SW 1271 (cell line): Measurements from ENCODE around the gene LBX2.
A peak's percentile ranks its signal among the peaks of the same experiment; 100 is the strongest.

Source experiments
- DNase-seq, 2 experiments: peaks; one replicate each; lab custom pipeline; 2025; lab: John Stamatoyannopoulos, UW

The LBX2 gene, protein sequence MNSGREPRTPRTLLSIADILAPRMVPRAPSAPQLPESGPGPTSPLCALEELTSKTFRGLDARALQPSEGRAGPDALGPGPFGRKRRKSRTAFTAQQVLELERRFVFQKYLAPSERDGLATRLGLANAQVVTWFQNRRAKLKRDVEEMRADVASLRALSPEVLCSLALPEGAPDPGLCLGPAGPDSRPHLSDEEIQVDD

DNA sequence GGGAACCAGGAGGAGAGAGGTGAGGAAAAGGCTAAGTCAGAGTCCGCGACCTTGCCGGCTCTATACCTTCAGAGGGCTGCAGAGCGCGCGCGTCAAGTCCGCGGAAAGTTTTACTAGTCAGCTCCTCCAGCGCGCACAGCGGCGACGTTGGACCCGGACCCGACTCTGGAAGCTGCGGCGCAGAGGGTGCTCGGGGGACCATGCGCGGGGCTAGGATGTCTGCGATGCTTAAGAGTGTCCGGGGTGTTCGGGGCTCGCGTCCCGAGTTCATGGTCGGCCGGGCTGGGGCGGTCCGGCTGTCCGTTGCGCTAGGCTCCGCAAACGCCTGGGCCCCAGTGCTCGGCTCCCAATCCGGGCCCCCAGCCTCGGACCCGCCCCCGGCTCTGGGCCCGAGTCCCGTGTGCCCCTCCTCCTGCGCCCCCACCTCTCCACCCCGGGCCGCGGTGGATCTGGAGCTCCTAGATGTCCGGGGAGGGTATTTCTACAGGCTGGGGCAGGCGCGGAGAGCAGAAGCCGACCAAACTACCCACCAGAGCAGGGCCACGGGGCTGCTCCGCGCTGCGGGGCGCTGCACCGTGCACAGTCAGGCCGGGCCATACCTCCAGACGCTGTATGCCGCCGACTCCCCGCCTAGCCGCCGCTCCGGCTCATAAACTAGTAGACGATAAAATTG, at the start of gene LBX2:
LBX2 (minus strand) TSS at position 337 of the 673 bp plus-strand sequence; CDS start at position 271, 66 bp downstream.
- DNase-seq, result no peak

DNA sequence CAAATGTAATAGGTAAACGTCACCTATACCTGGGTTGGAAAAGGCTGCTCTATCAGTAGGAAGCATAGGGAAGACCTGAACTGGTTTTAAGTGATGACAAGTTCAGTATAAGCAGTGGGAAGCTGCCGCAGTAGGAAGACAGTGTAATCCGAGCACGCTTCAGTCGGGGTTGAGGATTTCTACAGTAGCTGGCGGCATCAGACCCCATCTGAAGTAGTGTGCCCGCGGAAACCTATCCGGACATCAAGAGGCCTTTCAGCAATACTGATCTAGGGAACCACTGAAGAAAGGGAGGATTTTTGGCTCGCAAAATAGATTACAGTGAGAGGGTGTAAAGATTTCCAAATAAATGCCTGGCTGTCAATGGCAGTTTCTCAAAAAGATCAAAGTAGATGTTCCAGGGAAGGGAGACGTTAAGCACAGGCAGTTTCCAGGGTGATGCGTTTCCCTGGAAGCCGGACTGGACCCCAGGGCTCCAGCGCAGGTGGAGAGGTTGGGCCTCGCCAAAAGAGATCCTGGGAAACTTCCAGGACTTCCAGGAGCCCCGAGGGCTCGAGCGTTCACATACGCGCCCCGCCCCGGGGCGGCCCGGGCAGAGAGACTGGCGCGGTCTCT, 49.0 kb upstream of the LBX2 start:
- DNase-seq, result no peak

DNA sequence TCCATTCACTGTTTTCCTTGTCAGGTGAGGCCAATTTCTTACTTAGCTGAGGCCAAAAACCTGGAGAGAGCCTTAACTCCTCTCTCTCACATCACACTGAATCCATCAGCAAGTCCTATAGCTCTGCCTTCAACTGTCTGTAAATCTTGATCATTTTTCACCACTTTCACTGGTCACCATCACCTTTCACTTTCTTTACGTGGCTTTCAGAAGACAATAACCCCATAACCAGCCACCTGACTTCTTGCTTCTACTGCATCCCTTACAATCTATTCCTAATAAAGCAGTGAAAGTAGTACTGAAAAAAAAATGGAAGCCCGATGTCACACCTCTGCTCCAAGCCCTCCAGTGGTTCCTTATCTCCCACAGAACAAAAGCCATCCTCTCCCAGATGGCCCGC, 46.6 kb upstream of the LBX2 start:
- no peak for DNase-seq

DNA sequence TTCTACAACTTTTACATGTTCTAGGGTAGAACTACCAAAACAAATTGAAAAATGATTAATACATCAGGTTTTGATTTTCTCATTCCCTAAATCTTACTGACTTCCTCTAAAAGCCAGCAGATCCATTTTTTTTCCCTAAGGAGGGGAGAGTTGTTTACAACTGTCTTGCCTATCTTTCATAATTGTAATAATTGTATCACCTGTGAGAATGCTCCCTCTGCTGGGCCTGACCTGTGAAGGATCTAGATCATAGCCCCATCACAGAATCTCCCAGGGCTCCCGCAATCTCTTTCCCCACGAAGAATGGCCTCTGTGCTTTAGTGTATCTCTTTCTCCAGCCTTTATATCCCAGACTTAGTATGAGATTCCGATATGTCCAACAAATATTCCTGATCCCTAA, 45.2 kb upstream of the LBX2 start:
- peak in 1 of 2 experiments; percentile 14 for DNase-seq

DNA sequence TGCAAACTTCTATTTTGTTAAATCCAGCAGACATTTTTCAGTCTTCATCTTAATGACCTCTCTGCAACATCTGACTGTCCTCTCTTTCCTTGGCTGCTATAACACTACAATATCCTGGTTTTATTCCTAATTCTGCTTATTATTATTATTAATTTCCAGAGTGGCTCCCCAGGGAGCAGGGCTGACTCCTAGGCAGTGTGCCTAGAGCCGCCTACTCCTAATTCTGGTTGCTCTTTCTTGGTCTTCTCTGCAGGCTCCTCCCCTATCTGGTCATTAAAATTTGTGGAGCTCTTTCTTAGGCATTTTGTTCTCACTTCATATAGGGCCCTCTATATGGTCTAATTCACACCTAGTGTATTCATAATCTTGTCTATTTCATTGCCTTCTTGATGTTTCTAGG, 43.6 kb upstream of the LBX2 start:
- DNase-seq, result no peak

DNA sequence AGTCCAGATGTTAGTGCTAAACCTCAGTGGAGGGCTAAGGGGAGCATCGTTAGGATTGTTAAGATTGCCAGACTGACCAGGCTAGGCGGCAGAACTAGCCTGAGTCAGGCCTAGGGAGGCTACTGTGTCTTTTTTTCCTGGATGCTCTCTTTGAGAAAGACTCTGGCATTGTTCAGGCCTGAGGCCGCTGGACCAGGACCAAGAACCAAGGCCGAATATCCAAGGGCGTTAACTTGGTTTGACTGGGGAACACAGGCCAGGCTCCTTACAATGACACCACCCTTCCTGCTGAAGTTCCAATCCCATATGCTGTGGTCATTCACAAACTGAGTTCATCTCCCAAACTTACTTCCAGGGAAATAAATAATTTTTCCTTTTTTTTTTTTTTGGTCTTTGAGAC, 40.9 kb upstream of the LBX2 start:
- no peak for DNase-seq

DNA sequence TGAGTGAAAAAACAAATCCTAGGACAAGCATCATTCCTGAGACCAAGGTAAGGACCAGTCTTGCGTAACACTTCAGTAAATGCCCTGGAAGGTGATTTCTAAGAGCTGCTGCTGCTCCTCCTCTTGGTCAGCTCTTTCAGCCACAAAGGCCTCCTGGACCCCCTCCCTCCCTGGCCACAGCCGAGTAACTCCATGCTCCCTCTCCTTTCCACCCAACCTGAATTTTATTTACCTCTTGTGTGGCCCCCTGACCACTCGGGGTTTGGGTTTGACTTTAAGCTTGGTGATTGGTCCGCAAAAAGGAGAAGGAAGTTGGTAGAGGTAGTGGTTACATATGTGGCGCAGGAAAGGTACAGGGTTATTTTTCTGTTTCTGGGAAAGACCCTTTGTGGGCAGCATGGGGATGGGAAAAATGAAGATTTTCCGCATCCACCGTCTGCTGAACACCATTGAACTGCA, 39.5 kb upstream of the LBX2 start:
- no peak for DNase-seq

DNA sequence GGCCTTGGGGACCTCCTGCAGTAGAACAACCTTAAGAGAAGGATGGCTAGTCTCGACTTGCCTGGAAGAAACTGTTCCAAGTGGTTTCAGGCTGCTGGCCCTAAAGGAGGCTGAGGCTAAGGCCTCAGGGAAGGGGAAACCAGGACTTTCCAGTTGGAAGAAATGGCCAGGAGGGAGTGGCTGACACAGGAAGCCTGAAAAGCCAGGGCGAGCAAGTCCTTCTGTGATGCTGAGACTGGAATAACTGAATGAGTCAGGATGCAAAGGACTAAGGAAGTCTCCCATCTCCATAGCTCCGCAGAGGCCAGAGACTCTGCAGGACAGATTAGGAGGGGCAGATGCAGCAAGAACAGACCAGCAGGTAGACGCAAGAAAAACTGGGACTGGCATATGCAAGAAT, 37.7 kb upstream of the LBX2 start:
- no peak for DNase-seq

DNA sequence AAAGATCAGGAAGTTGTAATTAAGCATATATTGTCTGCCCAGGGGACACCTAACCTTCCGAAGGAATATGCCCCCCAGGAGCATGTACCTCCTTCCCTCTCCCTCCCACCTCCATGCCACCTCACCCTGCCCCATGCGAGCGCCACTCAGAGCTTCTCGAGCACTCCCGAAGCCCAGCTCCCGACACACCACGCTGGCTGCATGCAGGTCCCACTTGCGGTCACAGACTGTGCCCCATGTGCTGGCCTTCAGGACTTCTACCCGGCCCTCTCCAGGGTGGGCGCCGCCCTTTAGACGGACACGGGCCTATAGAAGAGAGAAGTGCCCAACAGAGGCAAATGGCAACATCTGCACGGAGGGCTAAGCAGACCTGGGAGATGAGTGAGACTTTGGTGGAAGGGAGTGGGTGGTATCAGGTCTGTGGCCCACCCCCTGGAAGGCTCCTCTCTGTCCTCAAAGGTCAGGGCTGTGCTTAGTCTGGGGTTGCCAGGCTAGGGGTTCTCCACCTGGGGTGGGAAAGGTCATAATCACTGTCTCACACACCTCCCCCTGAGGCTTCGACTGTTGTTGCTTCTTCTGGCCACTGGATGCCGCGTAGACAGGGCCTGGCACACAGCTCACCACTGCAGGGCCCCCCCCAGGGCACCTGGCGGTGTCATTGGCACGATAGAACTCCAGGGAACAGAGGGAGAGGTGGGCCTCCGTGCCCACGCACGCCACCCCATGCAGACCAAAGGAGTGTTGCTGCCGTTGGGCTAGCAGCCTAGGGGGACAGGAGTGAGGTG, 37.0 kb upstream of the LBX2 start:
- no peak for DNase-seq

DNA sequence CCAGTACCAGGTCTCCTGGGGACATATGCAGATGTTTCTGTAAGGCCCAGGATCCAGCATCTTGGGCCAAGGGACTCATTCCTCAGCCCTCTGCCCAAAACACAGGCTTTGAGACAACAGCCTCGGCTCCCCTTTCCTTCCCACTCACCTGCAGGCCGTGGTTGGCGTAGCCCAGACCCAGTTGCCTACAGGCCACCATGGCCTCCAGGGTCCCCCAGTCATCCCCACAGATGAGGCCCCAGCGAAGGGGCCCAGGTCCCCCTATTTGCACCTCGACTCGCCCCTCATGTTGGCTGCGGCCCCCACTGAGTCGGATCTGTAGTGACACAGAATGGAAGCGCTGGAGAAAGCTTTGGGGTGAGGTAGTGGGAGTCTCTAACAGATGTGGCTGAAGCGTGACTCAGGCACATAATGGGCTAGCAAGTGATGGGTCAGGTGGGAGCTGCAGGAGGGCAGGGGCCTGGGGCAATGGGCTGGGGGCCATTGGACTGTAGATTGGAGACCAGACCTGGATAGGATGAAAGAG, 36.1 kb upstream of the LBX2 start:
- no peak for DNase-seq

DNA sequence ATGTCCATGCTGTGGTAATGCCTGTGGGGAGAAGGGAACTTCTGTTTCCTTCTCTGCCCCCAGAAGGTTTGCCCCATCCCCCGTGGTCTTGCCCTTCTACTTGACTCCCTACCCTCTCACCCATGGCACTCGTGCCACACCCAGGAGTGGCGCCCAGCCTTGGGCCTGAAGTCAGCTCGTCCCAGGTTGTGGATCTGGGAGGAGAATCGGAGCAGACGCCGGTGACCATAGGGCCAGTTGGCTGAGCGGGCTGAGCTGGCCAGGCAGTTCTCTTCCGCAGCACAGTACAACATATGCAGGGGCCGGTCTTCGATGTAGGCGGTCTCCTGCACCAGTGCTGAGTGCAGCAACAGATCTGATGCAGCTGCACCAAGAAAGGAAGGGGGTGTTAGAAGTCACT, 35.0 kb upstream of the LBX2 start:
- DNase-seq, result no peak

DNA sequence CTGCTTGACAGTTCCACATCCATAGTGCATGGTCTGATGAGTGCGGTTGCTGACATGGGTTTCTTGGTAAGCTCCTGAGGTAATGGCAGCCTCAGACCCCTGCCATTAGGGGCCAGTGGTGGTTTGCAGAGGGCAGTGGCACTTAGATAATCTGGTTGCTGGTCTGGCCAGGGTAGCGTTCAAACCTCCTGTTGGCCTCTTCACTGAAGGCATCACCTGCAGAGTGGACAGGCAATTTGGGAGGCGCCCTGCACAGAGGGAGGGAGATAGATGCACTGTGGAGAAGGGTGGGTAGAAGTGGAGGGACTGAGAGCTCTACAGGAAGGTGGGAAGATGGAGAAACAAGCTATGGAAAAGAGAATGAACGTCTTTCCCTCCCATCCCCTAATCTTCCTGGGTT, 34.1 kb upstream of the LBX2 start:
- DNase-seq, result no peak

DNA sequence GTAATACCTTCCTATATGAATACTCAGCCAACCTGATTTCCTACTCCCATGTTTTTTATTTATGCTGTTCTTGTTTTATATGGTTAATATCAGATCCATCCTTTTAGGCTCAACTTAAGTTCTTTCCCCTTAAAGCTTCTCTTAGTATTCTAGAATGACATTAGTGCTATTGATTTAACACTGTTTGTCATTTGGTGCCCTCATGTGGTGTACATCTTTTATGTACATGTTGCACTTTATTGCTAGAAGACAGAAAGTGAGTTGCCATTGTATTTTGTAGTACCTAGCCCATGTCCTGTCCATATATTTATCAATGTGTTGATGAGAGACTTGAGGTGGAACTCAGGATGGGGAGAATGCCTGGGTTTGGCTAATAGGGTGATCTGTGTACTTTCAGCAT, 32.8 kb upstream of the LBX2 start:
- peak in 1 of 2 experiments; percentile 60 for DNase-seq

DNA sequence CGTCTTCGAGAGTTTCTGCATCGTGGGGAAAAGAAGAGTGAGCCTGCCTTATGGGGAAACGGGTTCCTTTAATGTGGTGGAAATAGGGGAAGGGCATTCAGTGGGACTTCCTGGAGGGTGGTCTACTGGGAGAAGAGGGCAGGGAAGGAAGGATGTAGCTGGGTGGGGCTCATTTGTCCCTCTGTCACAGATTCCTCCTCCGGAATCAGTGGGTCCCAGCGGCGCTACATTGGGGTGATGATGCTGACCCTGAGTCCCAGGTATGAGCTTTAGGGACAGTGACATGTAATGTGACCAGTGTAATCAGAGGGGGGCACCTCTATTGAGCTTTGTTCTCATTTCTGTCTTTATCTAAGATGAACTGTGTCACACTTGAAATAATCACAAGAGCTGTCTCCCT, 32.3 kb upstream of the LBX2 start:
- DNase-seq, result no peak

DNA sequence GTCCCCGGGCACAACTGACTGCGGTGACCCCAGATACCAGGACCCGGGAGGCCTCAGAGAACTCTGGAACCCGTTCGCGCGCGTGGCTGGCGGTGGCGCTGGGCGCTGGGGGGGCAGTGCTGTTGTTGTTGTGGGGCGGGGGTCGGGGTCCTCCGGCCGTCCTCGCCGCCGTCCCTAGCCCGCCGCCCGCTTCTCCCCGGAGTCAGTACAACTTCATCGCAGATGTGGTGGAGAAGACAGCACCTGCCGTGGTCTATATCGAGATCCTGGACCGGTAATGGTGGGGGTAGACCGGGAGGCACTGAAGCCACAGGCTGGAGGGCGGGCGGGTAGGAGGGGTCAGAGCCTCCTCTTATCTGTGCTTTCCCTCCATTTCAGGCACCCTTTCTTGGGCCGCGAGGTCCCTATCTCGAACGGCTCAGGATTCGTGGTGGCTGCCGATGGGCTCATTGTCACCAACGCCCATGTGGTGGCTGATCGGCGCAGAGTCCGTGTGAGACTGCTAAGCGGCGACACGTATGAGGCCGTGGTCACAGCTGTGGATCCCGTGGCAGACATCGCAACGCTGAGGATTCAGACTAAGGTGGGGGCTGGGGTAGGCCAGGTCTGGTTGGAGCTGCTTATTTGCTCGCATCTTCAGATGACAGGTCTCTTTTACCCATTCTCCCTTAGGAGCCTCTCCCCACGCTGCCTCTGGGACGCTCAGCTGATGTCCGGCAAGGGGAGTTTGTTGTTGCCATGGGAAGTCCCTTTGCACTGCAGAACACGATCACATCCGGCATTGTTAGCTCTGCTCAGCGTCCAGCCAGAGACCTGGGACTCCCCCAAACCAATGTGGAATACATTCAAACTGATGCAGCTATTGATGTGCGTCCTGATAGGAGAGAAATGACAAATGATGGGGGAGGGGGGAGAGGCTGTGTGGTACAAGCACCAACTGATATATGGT, 31.1 kb upstream of the LBX2 start:
- peak in 1 of 2 experiments; percentile 41 for DNase-seq

DNA sequence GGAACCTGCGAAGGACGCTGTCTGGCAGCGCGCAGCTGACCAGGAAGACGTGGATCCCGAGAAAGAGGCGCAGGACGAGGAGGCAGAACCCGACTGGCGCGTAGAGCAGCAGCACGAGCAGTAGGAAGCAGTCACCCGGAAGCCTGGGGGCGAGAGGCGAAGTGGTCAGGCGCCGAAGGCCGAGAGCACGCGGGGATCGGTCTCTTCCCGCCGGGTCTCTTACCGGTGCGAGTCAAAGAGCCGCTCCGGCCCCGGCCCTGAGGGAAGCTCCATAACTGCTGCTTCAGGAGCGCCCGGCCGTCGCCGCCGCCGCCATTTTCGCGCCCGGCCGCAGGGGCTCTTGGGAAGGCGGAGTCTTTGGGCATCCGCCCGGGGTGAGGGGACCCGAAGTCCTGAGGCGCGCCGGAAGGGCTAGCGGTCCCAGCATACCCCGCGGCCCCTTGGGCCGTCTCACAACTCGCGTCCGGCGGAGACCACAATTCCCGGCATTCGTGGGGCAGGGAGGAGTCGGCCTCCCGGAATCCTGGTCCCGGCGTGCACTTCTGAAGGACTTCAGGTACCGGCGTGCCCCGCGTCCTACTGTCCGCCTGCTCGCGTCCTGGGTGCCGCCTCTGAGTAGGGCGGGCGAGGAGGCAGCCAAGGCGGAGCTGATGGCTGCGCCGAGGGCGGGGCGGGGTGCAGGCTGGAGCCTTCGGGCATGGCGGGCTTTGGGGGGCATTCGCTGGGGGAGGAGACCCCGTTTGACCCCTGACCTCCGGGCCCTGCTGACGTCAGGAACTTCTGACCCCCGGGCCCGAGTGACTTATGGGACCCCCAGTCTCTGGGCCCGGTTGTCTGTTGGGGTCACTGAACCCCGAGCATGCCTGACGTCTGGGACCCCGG, 30.2 kb upstream of the LBX2 start, which contains the start of the genes AUP1 and HTRA2:
AUP1 (minus strand) TSS at position 350 of the 882 bp plus-strand sequence; CDS start at position 273, 77 bp downstream.
HTRA2 (plus strand) TSS at position 577 of the 882 bp plus-strand sequence; CDS start at position 651, 74 bp downstream.
- peak; percentile 93 to 96 for DNase-seq

DNA sequence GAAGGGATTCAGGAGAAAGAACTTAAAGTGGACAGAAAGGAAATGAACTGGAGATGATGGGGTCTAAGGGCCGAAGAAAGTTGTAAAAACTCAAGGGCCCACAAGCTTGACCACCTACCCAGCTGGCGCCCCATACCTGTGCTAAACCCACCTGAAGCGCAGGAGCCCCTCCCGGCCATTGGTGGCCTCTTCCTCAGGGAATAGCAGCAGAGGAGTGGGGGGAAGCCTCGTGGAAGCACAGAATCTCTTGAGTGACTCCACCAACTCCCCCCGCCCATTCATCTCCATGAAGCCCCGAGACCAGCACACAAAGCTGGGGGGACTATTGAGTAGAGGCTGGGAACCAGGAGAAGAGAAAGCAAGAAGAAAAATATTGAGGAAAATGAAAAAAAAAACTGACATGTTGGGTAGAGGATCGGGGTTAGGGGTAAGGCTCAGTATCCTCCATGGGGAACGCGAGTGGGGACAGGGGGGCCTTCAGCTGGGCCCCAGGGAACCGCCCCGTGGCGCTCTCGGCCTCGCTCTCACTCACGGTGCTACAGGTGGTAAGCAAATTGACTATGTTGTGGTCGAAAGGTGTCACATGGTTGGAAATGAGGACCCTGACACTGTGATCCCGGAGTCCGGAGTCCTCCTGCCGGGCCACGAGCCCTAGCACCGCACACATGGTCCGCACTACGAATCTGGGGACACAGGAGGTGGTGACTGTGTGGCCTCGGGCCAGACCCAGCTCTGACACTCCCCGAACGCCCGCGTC, 29.4 kb upstream of the LBX2 start:
- no peak for DNase-seq

DNA sequence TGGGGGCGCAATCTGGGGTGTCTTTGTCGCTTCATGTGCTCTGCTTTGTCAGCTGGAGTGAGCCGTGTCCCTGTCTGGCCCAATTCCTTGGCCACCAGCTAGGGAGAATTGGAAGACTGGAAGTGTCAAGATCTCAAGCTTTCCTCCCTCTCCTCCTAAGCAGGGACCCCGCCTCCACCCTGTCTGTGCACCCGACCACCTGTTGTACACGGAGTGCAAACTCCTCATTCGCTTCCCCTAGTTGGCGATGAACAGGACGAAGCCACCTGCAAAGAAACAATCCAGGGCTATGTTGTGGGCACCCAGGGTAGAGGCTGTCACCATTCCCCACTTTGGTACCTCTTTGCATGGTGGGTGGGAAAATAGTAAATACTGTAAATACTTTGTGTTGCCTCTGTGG, 28.3 kb upstream of the LBX2 start:
- DNase-seq, result no peak

DNA sequence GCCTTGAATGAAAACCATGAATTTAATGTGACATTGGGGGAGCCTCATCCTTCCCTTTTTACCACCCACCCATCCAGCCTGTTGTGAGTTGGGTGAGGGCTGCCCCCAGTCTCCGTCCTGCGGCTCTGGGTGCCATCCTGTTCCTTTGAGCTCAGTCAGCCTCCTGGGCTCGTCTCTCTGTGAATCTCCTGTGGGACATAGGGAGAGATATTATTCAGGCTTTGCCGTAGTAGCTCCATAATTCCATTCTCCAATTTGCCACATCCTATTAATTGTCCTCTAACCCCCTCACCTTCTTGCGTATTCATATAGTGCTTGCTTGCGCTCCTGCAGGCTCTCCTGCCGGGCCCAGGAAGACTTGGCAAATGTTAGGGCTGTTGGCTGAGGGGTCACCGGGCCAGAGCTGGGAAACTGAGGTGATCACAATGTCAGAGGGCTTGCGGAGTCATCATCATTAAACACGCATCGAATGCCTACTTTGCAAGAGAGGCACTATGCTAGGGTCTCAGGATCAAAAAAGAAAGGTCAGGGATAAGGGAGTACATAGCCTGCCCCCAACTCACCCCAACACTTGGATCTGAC, 27.3 kb upstream of the LBX2 start:
- DNase-seq, result no peak
